Measurements from ENCODE around the gene RNPC3. TPM values are rescaled to one million over a fixed set of nuclear protein-coding genes. Genes with fewer than 3 reads are reported as not detected.

The RNPC3 gene
- total RNA-seq, 4 donors from 2014 or later = 52.7 to 71.1 (median 59.7) TPM

GRCh38 chr1:103523346-103523745 lies 2.2 kb upstream of the RNPC3 start:
- no peak for TF ChIP-seq CTCF (IDR thresholded peaks at IDR 0.05; ENCODE audit: low read depth)

- TF ChIP-seq CTCF (IDR thresholded peaks at IDR 0.05; ENCODE audit: low read depth) = no peak
Measured at GRCh38 chr1:103525114-103525606, 339 bp upstream of the RNPC3 start.

- no peak for TF ChIP-seq CTCF (IDR thresholded peaks at IDR 0.05; ENCODE audit: low read depth)
Measured at GRCh38 chr1:103527331-103527730, 1.8 kb downstream of the RNPC3 start.

- no peak for TF ChIP-seq CTCF (IDR thresholded peaks at IDR 0.05; ENCODE audit: low read depth)
Measured at GRCh38 chr1:103529746-103530145, 4.2 kb downstream of the RNPC3 start.

GRCh38 chr1:103538226-103538625 lies 12.7 kb downstream of the RNPC3 start:
- TF ChIP-seq CTCF (IDR thresholded peaks at IDR 0.05; ENCODE audit: low read depth) = no peak

GRCh38 chr1:103541431-103541830 lies 15.9 kb downstream of the RNPC3 start:
- TF ChIP-seq CTCF (IDR thresholded peaks at IDR 0.05; ENCODE audit: low read depth) = no peak

GRCh38 chr1:103546496-103546895 lies 21.0 kb downstream of the RNPC3 start:
- no peak for TF ChIP-seq CTCF (IDR thresholded peaks at IDR 0.05; ENCODE audit: low read depth)
